Activated naive CD4-positive, alpha-beta T cell treated with anti-CD3 and anti-CD28 coated beads for 36 hours (primary cell): ENCODE data around the gene CAMK1D. TPM values are rescaled to one million over a fixed set of nuclear protein-coding genes. Genes with fewer than 3 reads are reported as not detected.
A peak's percentile ranks its signal among the peaks of the same experiment; 100 is the strongest.
"Not testable (repeated sequence)": the region's sequence is repeated elsewhere in the genome, so short reads cannot be mapped to it uniquely, and the experiment has no call there.

Source experiments
- CTCF ChIA-PET: fragments of 350-600 bp; sonication (Branson Sonifier 250); formaldehyde crosslinking; loops from one replicate; lab custom pipeline; 2021; ENCODE audit warnings: antibody characterized with exemption; lab: Charles Lee
- DNase-seq: peaks from one replicate; pipeline ENCODE4 v3.0.0-alpha.2; 2020
- H3K27ac Mint-ChIP-seq: one replicate; pipeline ENCODE4 v1.8.0; 2021; ENCODE audit warnings: mild to moderate bottlenecking, mixed read lengths
- H3K27me3 Mint-ChIP-seq: one replicate; pipeline ENCODE4 v1.8.0; 2021; ENCODE audit warnings: low read depth, mixed read lengths
- H3K36me3 Mint-ChIP-seq: one replicate; pipeline ENCODE4 v1.8.0; 2021; ENCODE audit warnings: low read depth, mixed read lengths
- H3K4me1 Mint-ChIP-seq: one replicate; pipeline ENCODE4 v1.8.0; 2021; ENCODE audit warnings: low read depth, mixed read lengths
- H3K4me3 Mint-ChIP-seq: one replicate; pipeline ENCODE4 v1.8.0; 2021; ENCODE audit warnings: mild to moderate bottlenecking, moderate library complexity, mixed read lengths
- H3K9me3 Mint-ChIP-seq: one replicate; pipeline ENCODE4 v1.8.0; 2021; ENCODE audit warnings: mixed read lengths
- intact Hi-C: fragments of 100-400 bp; cut with micrococcal nuclease; formaldehyde crosslinking; loops from one replicate; pipeline ENCODE4 v1.15.1; 2023
- total RNA-seq, 2 experiments: library from RNA; stranded (reverse); gene quantifications; one replicate each; pipeline ENCODE4 v1.2.3, GENCODE V29; 2021

Gene CAMK1D
- total RNA-seq, 2 experiments from 2014 or later = 9.5 to 11.3 TPM

- no peaks in the 10 kb centered on the region for H3K27me3 Mint-ChIP-seq
- H3K4me3 Mint-ChIP-seq = no peak overlapping the region
- CTCF ChIA-PET = interaction anchor here (0.9 kb wide), 1 partner anchor 172 kb away, joined by 3 read pairs; no protein-coding TSS in a partner anchor
- H3K4me1 Mint-ChIP-seq = peaks cover 14% of the 10 kb centered on the region
- H3K36me3 Mint-ChIP-seq = no peaks in the 10 kb centered on the region
- H3K27ac Mint-ChIP-seq = no peak overlapping the region
- peak; percentile 13 for DNase-seq
- intact Hi-C loops = no loop called here
- no peaks in the 10 kb centered on the region for H3K9me3 Mint-ChIP-seq
Measured at GRCh38 chr10:12729885-12730284, 380.5 kb downstream of the CAMK1D start.

- Mint-ChIP-seq H3K27me3 (no peaks in the 10 kb centered on the region), H3K27ac (no peak overlapping the region), H3K4me1 (peaks cover 10% of the 10 kb centered on the region), H3K4me3 (no peak overlapping the region), H3K36me3 (no peaks in the 10 kb centered on the region), H3K9me3 (no peaks in the 10 kb centered on the region)
- DNase-seq = no peak
- intact Hi-C loops = no loop called here
- CTCF ChIA-PET = no interaction called here
Measured at GRCh38 chr10:12730809-12731519, 381.6 kb downstream of the CAMK1D start.

GRCh38 chr10:12733271-12733670 is 383.9 kb downstream of the CAMK1D start:
- no peaks in the 10 kb centered on the region for H3K36me3 Mint-ChIP-seq
- intact Hi-C loops = no loop called here
- CTCF ChIA-PET = no interaction called here

GRCh38 chr10:12735843-12736462 is 386.6 kb downstream of the CAMK1D start:
- Mint-ChIP-seq H3K36me3 (no peaks in the 10 kb centered on the region), H3K27ac (no peak overlapping the region), H3K4me1 (no peaks in the 10 kb centered on the region), H3K9me3 (no peaks in the 10 kb centered on the region), H3K27me3 (no peaks in the 10 kb centered on the region), H3K4me3 (no peak overlapping the region)
- DNase-seq = no peak
- CTCF ChIA-PET = no interaction called here
- intact Hi-C loops = no loop called here

More at GRCh38 chr10:12733271-12733670, 383.9 kb downstream of the CAMK1D start:
- Mint-ChIP-seq H3K27me3 (no peaks in the 10 kb centered on the region), H3K27ac (no peak overlapping the region), H3K9me3 (no peaks in the 10 kb centered on the region), H3K4me1 (no peaks in the 10 kb centered on the region), H3K4me3 (no peak overlapping the region)
- DNase-seq = no peak

- Mint-ChIP-seq H3K4me1 (no peaks in the 10 kb centered on the region), H3K9me3 (no peaks in the 10 kb centered on the region), H3K36me3 (no peaks in the 10 kb centered on the region), H3K4me3 (no peak overlapping the region), H3K27me3 (no peaks in the 10 kb centered on the region), H3K27ac (no peak overlapping the region)
- no peak for DNase-seq
- CTCF ChIA-PET = interaction anchor here (0.7 kb wide), 1 partner anchor 381 kb away, joined by 3 read pairs; no protein-coding TSS in a partner anchor
- intact Hi-C loops = no loop called here
Measured at GRCh38 chr10:12740813-12741212, 391.5 kb downstream of the CAMK1D start.

GRCh38 chr10:12741360-12741804 is 392.0 kb downstream of the CAMK1D start:
- no peaks in the 10 kb centered on the region for H3K27me3 Mint-ChIP-seq
- no peaks in the 10 kb centered on the region for H3K36me3 Mint-ChIP-seq
- CTCF ChIA-PET = no interaction called here
- no peak overlapping the region for H3K27ac Mint-ChIP-seq
- intact Hi-C loops = no loop called here
- no peak overlapping the region for H3K4me3 Mint-ChIP-seq
- H3K4me1 Mint-ChIP-seq = no peaks in the 10 kb centered on the region
- no peaks in the 10 kb centered on the region for H3K9me3 Mint-ChIP-seq
- DNase-seq = no peak

GRCh38 chr10:12742771-12743170 is 393.4 kb downstream of the CAMK1D start:
- intact Hi-C loops = no loop called here
- no peaks in the 10 kb centered on the region for H3K27me3 Mint-ChIP-seq
- CTCF ChIA-PET = interaction anchor here (1.2 kb wide), 2 partner anchors 8 to 39 kb away, joined by 3 to 4 read pairs; no protein-coding TSS in a partner anchor
- H3K36me3 Mint-ChIP-seq = no peaks in the 10 kb centered on the region
- H3K4me3 Mint-ChIP-seq = no peak overlapping the region
- no peak overlapping the region for H3K27ac Mint-ChIP-seq
- H3K9me3 Mint-ChIP-seq = no peaks in the 10 kb centered on the region
- no peak for DNase-seq
- no peaks in the 10 kb centered on the region for H3K4me1 Mint-ChIP-seq

- H3K9me3 Mint-ChIP-seq, H3K4me3 Mint-ChIP-seq, H3K4me1 Mint-ChIP-seq, H3K36me3 Mint-ChIP-seq, CTCF ChIA-PET, intact Hi-C loops, H3K27ac Mint-ChIP-seq, DNase-seq, H3K27me3 Mint-ChIP-seq: not testable (repeated sequence)
Measured at GRCh38 chr10:12743466-12743865, 394.1 kb downstream of the CAMK1D start.

GRCh38 chr10:12743941-12744340 is 394.6 kb downstream of the CAMK1D start:
- CTCF ChIA-PET = no interaction called here

GRCh38 chr10:12748186-12748585 is 398.8 kb downstream of the CAMK1D start:
- H3K9me3 Mint-ChIP-seq = no peaks in the 10 kb centered on the region
- no peaks in the 10 kb centered on the region for H3K36me3 Mint-ChIP-seq
- no peak overlapping the region for H3K27ac Mint-ChIP-seq
- intact Hi-C loops = no loop called here
- no peak overlapping the region for H3K4me3 Mint-ChIP-seq
- CTCF ChIA-PET = no interaction called here
- DNase-seq = no peak
- no peaks in the 10 kb centered on the region for H3K27me3 Mint-ChIP-seq
- no peaks in the 10 kb centered on the region for H3K4me1 Mint-ChIP-seq

More at GRCh38 chr10:12743941-12744340, 394.6 kb downstream of the CAMK1D start:
- no peaks in the 10 kb centered on the region for H3K9me3 Mint-ChIP-seq
- no peaks in the 10 kb centered on the region for H3K36me3 Mint-ChIP-seq
- no peak for DNase-seq
- no peaks in the 10 kb centered on the region for H3K27me3 Mint-ChIP-seq
- no peaks in the 10 kb centered on the region for H3K4me1 Mint-ChIP-seq
- no peak overlapping the region for H3K4me3 Mint-ChIP-seq
- intact Hi-C loops = no loop called here
- no peak overlapping the region for H3K27ac Mint-ChIP-seq

- CTCF ChIA-PET = no interaction called here
- Mint-ChIP-seq H3K4me1 (no peaks in the 10 kb centered on the region), H3K36me3 (peaks cover 1% of the 10 kb centered on the region), H3K27me3 (no peaks in the 10 kb centered on the region), H3K4me3 (no peak overlapping the region), H3K27ac (no peak overlapping the region), H3K9me3 (no peaks in the 10 kb centered on the region)
- DNase-seq = no peak
- intact Hi-C loops = no loop called here
Measured at GRCh38 chr10:12749760-12750478, 400.6 kb downstream of the CAMK1D start.

GRCh38 chr10:12750526-12751201 is 401.3 kb downstream of the CAMK1D start:
- no peak overlapping the region for H3K27ac Mint-ChIP-seq
- H3K9me3 Mint-ChIP-seq = no peaks in the 10 kb centered on the region
- no peaks in the 10 kb centered on the region for H3K4me1 Mint-ChIP-seq
- H3K27me3 Mint-ChIP-seq = no peaks in the 10 kb centered on the region
- DNase-seq = no peak
- H3K36me3 Mint-ChIP-seq = peaks cover 1% of the 10 kb centered on the region
- CTCF ChIA-PET = interaction anchor here (0.7 kb wide), 1 partner anchor 8 kb away, joined by 3 read pairs; no protein-coding TSS in a partner anchor
- no peak overlapping the region for H3K4me3 Mint-ChIP-seq
- intact Hi-C loops = no loop called here
